ENCODE data around the gene ING5.
A peak's percentile ranks its signal among the peaks of the same experiment; 100 is the strongest.
"Not testable (repeated sequence)": the region's sequence is repeated elsewhere in the genome, so short reads cannot be mapped to it uniquely, and the experiment has no call there.

The ING5 gene

DNA sequence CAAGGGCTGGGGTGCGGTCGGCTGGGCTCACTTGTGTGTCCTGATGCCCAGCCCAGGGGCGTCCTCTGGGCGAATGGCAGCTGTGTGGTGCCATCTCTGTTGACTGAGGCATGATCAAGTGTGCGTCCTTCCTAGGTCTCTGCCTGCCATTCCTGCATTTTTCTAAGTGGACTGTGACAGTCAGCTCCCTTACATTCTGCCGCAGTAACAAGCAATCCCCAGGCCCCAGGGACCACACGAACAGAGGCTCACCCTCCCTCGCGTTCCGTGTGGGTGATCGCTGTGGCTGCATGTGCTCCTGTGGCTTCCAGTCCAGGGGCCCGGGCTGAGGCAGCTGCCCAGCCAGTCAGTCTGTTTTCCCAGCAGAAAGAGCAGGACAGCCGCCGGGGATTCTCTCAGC lies 50.4 kb downstream of the ING5 start:
- Histone ChIP-seq H3K4me3 (no peak overlapping the region), H3K27ac (no peak overlapping the region)

- H3K27ac ChIP-seq = no peak overlapping the region
- H3K4me3 ChIP-seq = no peak overlapping the region
These were observed 50.9 kb downstream of the ING5 start for GRCh38 chr2:241752689-241753276.

- H3K27ac ChIP-seq = no peak overlapping the region
- no peak overlapping the region for H3K4me3 ChIP-seq
These were observed 51.7 kb downstream of the ING5 start for GRCh38 chr2:241753493-241753892.

GRCh38 chr2:241754042-241754441 lies 52.2 kb downstream of the ING5 start:
- no peak overlapping the region for H3K27ac ChIP-seq
- no peak overlapping the region for H3K4me3 ChIP-seq

DNA sequence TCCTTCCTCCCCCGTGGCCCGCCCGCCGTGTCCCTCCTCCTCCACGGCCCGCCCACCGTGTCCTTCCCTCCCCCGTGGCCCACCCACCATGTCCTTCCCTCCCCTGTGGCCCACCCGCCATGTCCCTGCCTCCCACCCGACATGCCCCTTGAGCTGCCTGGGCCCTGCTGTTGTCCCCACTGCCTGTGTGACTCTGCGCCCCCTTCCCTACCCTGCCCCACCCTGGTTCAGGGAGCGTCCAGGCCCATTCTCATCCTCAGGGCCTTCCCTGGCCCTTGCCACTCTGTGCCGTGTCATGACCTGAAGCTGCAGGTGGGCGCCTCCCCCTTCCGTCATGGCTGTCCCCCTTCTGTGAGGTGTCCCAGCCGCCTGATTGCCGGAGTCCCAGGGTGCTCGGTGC lies 53.3 kb downstream of the ING5 start:
- no peak overlapping the region for H3K27ac ChIP-seq

DNA sequence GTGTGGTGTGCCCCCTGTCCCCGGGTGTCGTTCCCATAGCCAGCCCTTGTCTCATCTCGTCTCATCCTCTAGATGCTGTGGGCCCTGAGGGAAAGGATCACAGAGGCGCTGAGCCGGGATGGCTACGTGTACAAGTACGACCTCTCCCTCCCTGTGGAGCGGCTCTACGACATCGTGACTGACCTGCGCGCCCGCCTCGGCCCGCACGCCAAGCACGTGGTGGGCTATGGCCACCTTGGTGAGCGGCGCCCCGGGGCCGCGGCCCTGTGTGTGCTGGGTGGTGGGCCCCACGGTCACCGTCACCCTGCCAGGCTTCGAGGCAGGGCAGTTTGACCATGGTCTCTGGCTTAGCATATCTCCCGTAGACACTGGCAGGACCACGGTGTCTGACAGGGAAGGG lies 53.9 kb downstream of the ING5 start:
- Histone ChIP-seq H3K4me3 (no peak overlapping the region), H3K27ac (no peak overlapping the region)

More for the DNA sequence above, 53.3 kb downstream of the ING5 start:
- no peak overlapping the region for H3K4me3 ChIP-seq

- Histone ChIP-seq H3K4me3 (no peak overlapping the region), H3K27ac (no peak overlapping the region)
These were observed 57.4 kb downstream of the ING5 start for GRCh38 chr2:241759067-241759807.

GRCh38 chr2:241759893-241760292 lies 58.1 kb downstream of the ING5 start:
- not testable (repeated sequence) for H3K4me3 ChIP-seq, H3K27ac ChIP-seq

DNA sequence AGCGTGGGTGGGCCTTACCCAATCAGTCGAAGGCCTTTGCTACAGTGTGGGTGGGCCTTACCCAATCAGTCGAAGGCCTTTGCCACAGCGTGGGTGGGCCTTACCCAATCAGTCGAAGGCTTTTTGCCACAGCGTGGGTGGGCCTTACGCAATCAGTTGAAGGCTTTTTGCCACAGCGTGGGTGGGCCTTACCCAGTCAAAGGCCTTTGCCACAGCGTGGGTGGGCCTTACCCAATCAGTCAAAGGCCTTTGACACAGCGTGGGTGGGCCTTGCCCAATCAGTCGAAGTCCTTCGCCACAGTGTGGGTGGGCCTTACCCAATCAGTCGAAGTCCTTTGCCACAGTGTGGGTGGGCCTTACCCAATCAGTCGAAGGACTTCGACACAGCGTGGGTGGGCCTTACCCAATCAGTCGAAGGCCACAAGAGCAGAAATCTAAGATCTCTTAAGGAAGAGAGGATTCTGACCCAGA lies 58.5 kb downstream of the ING5 start:
- no peak overlapping the region for H3K4me3 ChIP-seq

GRCh38 chr2:241762321-241762932 lies 60.6 kb downstream of the ING5 start:
- Histone ChIP-seq H3K4me3 (no peak overlapping the region), H3K27ac (peak overlapping the region in 7 of 21 experiments; percentile 10 to 83 (median 29))

More for the DNA sequence above, 58.5 kb downstream of the ING5 start:
- no peak overlapping the region for H3K27ac ChIP-seq

GRCh38 chr2:241762933-241763369 lies 61.1 kb downstream of the ING5 start:
- peak overlapping the region in 5 of 21 experiments; percentile 16 to 83 (median 29) for H3K27ac ChIP-seq
- H3K4me3 ChIP-seq = no peak overlapping the region

- peak overlapping the region in 5 of 21 experiments; percentile 7 to 83 (median 29) for H3K27ac ChIP-seq
- no peak overlapping the region for H3K4me3 ChIP-seq
These were observed 61.9 kb downstream of the ING5 start for GRCh38 chr2:241763551-241764274.

GRCh38 chr2:241764275-241765241 lies 62.7 kb downstream of the ING5 start:
- Histone ChIP-seq H3K27ac (peak overlapping the region in 2 of 21 experiments; percentile 24 to 73), H3K4me3 (no peak overlapping the region)

GRCh38 chr2:241767464-241768250 lies 65.8 kb downstream of the ING5 start:
- Histone ChIP-seq H3K27ac (no peak overlapping the region), H3K4me3 (no peak overlapping the region)

DNA sequence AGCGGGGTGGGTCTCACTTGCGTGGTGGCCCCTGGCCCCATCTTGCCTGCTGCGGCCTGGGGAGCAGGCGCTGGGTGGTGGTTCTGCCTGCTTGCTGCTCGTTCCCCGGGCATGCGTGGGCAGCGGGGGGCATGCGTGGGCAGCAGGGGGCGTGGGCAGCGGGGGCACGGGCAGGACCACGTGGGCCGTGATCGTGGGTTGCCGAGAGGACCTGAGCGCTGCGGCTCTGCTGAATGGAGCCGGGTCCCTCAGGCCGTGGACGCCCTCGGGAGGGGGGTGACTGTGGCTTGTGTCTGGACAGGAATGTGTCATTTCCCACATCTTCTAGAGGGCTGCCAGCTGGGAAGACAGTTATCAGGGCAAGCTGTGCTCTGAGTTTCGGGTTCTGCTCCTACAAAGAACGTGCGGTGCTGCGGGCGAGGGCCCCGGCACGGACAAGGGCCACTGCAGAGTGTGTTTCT lies 66.4 kb downstream of the ING5 start:
- H3K27ac ChIP-seq = no peak overlapping the region
- no peak overlapping the region for H3K4me3 ChIP-seq

DNA sequence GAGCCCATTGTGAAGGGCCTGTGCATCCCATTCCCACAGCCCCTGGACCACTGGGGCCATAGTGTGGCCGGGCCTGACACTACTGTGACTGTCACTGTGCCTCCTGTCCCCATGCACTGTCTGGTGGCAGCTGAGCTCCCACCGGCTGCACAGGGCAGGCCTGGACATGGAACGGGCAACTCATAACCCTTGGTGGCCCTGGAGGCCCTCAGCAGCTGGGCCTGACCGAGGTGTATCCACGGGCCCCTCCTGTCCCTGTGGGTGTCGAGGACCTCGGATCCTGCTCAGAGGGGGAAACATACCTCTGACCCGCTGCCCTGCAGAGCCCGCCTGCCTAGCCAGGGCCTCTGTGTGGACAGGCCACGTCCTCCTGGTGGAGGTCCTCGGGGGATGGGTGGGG lies 67.0 kb downstream of the ING5 start:
- H3K4me3 ChIP-seq = no peak overlapping the region
- no peak overlapping the region for H3K27ac ChIP-seq

- Histone ChIP-seq H3K27ac (no peak overlapping the region), H3K4me3 (no peak overlapping the region)
These were observed 68.0 kb downstream of the ING5 start for GRCh38 chr2:241769819-241770184.

GRCh38 chr2:241770185-241770935 lies 68.5 kb downstream of the ING5 start:
- Histone ChIP-seq H3K27ac (no peak overlapping the region), H3K4me3 (no peak overlapping the region)
